Endodermal cell (in vitro differentiated cells): ENCODE measurements around the gene RAB3B. TPM values are rescaled to one million over a fixed set of nuclear protein-coding genes. Genes with fewer than 3 reads are reported as not detected.

Experiments
- DNase-seq: peaks from one replicate; pipeline ENCODE4 v3.0.0-alpha.2; 2017
- H3K27ac ChIP-seq: 2 replicates; pipeline ENCODE4 v1.5.1; 2013; ENCODE audit warnings: mild to moderate bottlenecking, low read depth, low read length, moderate library complexity
- H3K27me3 ChIP-seq: 2 replicates; pipeline ENCODE4 v1.6.1; 2013; ENCODE audit warnings: mild to moderate bottlenecking, low read length, moderate library complexity; ENCODE audit not compliant: insufficient read depth, control insufficient read depth, poor library complexity, severe bottlenecking
- H3K36me3 ChIP-seq: 2 replicates; pipeline ENCODE4 v1.7.0; 2013; ENCODE audit warnings: mild to moderate bottlenecking, low read length, moderate library complexity; ENCODE audit not compliant: control insufficient read depth, insufficient read depth
- H3K4me1 ChIP-seq: one replicate; pipeline ENCODE4 v1.7.0; 2013; ENCODE audit warnings: low read length; ENCODE audit not compliant: control insufficient read depth, insufficient read depth
- H3K4me3 ChIP-seq: 2 replicates; pipeline ENCODE4 v1.5.1; 2013; ENCODE audit warnings: mild to moderate bottlenecking, low read length, moderate library complexity
- H3K9ac ChIP-seq: 2 replicates; pipeline ENCODE4 v1.6.1; 2013; ENCODE audit warnings: mild to moderate bottlenecking, low read length, moderate library complexity; ENCODE audit not compliant: poor library complexity, severe bottlenecking; ENCODE audit errors: extremely low read depth
- H3K9me3 ChIP-seq: 2 replicates; pipeline ENCODE4 v1.6.1; 2013; ENCODE audit warnings: mild to moderate bottlenecking, low read length, moderate library complexity; ENCODE audit not compliant: control insufficient read depth
- H3K27ac Mint-ChIP-seq: 2 replicates; pipeline ENCODE4 v1.8.0; 2020; ENCODE audit warnings: mixed read lengths
- H3K27me3 Mint-ChIP-seq: 2 replicates; pipeline ENCODE4 v1.8.0; 2021; ENCODE audit warnings: mild to moderate bottlenecking, mixed read lengths; ENCODE audit not compliant: insufficient read depth
- H3K36me3 Mint-ChIP-seq: 2 replicates; pipeline ENCODE4 v1.8.0; 2020; ENCODE audit warnings: low read depth, mixed read lengths
- H3K4me1 Mint-ChIP-seq: 2 replicates; pipeline ENCODE4 v1.8.0; 2020; ENCODE audit warnings: mixed read lengths
- H3K4me3 Mint-ChIP-seq: 2 replicates; pipeline ENCODE4 v1.8.0; 2020; ENCODE audit warnings: mild to moderate bottlenecking, moderate library complexity, mixed read lengths
- H3K9me3 Mint-ChIP-seq: 2 replicates; pipeline ENCODE4 v1.8.0; 2020; ENCODE audit warnings: mild to moderate bottlenecking, mixed read lengths
- WGBS, 2 experiments: methylation state at CpG; one replicate each; pipeline versions ENCODE4 v1.1.5 to v1.1.7; 2013; ENCODE audit warnings: missing lambda C conversion rate in 2 of 2, mixed read lengths in 1 of 2; ENCODE audit not compliant: insufficient coverage in 1 of 2, insufficient read length in 1 of 2; 5-methylcytosine and 5-hydroxymethylcytosine counted together
- total RNA-seq, 2 donors: library from RNA; stranded (reverse); fragmentation: NEBNext Ultra II Directional in 1 of 2; extraction: Animal tissue kit (Norgen Biotek cat#: 25700) in 1 of 2; gene quantifications; 2 replicates in 1 of 2; 3 replicates in 1 of 2; pipeline ENCODE4 v1.2.1, GENCODE V29; 2021
- TF ChIP-seq, protein P1 (sequence below): fragments of 200-600 bp; sonication (generic); conservative IDR thresholded peaks from 2 replicates; pipeline ENCODE4 v1.5.0; 2021; ENCODE audit warnings: antibody characterized with exemption, mild to moderate bottlenecking

RAB3B gene
- total RNA-seq, 2 donors from 2014 or later = 58.1 to 66.0 TPM

DNA sequence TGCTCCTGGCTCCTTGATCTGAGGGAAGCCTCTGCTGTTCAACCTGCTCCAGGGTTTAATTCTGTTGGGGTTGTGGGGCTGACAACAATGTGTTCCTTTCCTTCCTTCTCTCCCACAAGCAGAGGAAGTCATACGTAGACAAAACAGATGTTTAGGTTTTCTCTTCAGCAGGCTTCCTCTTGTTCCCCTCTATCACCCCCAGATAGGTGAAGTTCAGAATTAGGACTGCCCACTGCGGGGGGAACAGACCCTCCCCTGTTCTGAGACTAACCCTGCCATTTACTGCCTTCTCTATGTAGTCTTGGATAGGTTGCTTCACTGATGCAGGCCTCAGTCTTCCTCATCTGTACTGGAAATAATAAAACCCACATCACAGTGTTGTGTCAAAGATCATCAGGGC is 82.0 kb downstream of the RAB3B start:
- Mint-ChIP-seq H3K36me3 (peaks cover 29% of the 10 kb centered on the region), H3K4me1 (peaks cover 18% of the 10 kb centered on the region), H3K27me3 (no peaks in the 10 kb centered on the region), H3K4me3 (no peak overlapping the region), H3K27ac (no peak overlapping the region), H3K9me3 (peaks cover 12% of the 10 kb centered on the region)
- WGBS, 2 experiments = 89 to 100% methylated on average over 1 to 2 of the region's 2 CpGs
- Histone ChIP-seq H3K27me3 (no peaks in the 10 kb centered on the region), H3K27ac (no peak overlapping the region), H3K36me3 (no peaks in the 10 kb centered on the region), H3K4me3 (no peak overlapping the region), H3K4me1 (no peaks in the 10 kb centered on the region), H3K9me3 (no peaks in the 10 kb centered on the region), H3K9ac (no peak overlapping the region)
- TF ChIP-seq, protein P1, sequence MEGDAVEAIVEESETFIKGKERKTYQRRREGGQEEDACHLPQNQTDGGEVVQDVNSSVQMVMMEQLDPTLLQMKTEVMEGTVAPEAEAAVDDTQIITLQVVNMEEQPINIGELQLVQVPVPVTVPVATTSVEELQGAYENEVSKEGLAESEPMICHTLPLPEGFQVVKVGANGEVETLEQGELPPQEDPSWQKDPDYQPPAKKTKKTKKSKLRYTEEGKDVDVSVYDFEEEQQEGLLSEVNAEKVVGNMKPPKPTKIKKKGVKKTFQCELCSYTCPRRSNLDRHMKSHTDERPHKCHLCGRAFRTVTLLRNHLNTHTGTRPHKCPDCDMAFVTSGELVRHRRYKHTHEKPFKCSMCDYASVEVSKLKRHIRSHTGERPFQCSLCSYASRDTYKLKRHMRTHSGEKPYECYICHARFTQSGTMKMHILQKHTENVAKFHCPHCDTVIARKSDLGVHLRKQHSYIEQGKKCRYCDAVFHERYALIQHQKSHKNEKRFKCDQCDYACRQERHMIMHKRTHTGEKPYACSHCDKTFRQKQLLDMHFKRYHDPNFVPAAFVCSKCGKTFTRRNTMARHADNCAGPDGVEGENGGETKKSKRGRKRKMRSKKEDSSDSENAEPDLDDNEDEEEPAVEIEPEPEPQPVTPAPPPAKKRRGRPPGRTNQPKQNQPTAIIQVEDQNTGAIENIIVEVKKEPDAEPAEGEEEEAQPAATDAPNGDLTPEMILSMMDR = no peak
- DNase-seq = no peak

DNA sequence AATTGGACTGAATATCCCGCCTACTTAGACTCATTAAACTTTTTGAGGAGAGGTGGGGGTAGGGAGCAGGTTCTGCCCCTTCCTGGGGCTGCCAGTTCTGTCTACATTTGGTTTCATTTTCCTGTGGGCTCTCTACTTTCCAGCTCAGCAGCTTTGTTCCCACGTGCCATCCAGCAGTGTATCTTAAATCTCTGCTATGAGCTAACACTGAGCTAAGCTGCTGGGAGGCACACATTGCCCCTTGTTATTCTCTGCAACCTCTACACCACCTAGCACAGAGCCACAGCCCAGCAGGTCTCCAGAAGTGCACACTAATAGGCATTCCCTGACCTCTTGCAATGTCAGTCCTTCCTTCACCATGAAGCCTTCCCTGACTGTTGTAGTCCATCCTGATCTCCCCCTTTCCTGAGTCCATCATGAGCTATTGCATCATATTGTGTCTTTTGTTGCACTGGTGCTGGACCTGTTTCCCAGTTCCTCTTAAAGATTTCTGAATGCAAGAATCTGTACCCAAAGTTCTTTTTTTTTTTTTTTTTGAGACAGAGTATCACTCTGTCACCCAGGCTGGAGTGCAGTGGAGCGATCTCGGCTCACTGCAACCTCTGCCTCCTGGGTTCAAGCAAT is 83.3 kb downstream of the RAB3B start:
- H3K36me3 ChIP-seq = no peaks in the 10 kb centered on the region
- no peaks in the 10 kb centered on the region for H3K4me1 ChIP-seq
- Mint-ChIP-seq H3K27me3 (no peaks in the 10 kb centered on the region), H3K4me1 (peaks cover 18% of the 10 kb centered on the region), H3K27ac (no peak overlapping the region), H3K36me3 (peaks cover 22% of the 10 kb centered on the region), H3K4me3 (no peak overlapping the region), H3K9me3 (peaks cover 12% of the 10 kb centered on the region)
- DNase-seq = no peak
- H3K4me3 ChIP-seq = no peak overlapping the region
- H3K9me3 ChIP-seq = no peaks in the 10 kb centered on the region
- no peak overlapping the region for H3K9ac ChIP-seq
- TF ChIP-seq, protein P1 = no peak
- H3K27me3 ChIP-seq = no peaks in the 10 kb centered on the region
- no peak overlapping the region for H3K27ac ChIP-seq
- WGBS, 2 experiments = 87 to 100% methylated on average over 1 to 4 of the region's 4 CpGs

DNA sequence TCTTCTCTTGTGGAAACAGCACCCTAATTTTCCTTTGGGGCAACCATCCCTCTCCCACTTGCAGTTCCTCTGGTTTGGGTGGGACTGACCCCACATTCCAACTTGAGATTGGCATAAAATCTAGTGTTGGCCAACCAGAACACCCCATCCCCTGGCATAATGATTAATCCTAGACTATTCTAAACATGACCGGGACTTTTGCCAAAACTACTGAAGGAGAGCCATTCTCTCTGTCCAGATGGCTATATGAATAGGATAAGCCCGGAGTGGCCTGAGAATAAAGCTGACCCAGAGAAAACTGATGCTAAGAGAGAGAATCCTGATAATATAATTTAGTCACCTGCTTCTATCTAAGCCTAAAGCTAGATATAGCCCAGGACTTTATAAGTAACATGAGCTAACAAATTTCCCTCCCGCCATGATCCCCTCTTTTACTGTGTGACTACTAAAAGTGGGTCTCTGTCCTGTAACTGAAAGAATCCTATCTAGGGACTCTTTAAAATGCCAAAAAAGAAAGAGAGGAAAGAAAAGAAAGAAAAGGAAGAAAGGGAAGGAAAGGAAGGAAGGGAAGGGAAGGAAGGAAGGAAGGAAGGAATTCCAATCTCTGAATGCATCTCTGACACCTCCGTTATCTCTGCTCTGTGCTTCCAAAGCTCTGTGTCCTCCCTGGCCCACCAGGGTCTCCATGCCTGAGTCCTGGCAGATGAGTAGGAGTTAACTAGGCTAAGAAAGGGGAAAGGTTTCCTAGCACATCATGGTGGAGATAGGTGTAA is 84.0 kb downstream of the RAB3B start:
- DNase-seq = no peak
- no peak overlapping the region for H3K4me3 ChIP-seq
- Mint-ChIP-seq H3K9me3 (peaks cover 12% of the 10 kb centered on the region), H3K4me1 (peaks cover 18% of the 10 kb centered on the region), H3K27ac (no peak overlapping the region), H3K27me3 (no peaks in the 10 kb centered on the region), H3K36me3 (peaks cover 22% of the 10 kb centered on the region), H3K4me3 (no peak overlapping the region)
- 69 to 91% methylated on average over 2 to 4 of the region's 4 CpGs for WGBS, 2 experiments
- no peaks in the 10 kb centered on the region for H3K9me3 ChIP-seq
- H3K36me3 ChIP-seq = no peaks in the 10 kb centered on the region
- H3K4me1 ChIP-seq = no peaks in the 10 kb centered on the region
- TF ChIP-seq, protein P1 = no peak
- no peak overlapping the region for H3K27ac ChIP-seq
- no peak overlapping the region for H3K9ac ChIP-seq
- no peaks in the 10 kb centered on the region for H3K27me3 ChIP-seq
